HG02884 (cell line): ENCODE measurements around the gene LEP.
"Not testable (repeated sequence)": the region's sequence is repeated elsewhere in the genome, so short reads cannot be mapped to it uniquely, and the experiment has no call there.

Experiments used
- ATAC-seq: cut with Tn5 transposase; IDR thresholded peaks from one replicate; pipeline ENCODE4 v1.9.1; 2021; ENCODE audit warnings: mild to moderate bottlenecking, moderate library complexity; ENCODE audit not compliant: unreplicated experiment

LEP gene

GRCh38 chr7:128210590-128211570 is 30.2 kb upstream of the LEP start:
- ATAC-seq = no peak

DNA sequence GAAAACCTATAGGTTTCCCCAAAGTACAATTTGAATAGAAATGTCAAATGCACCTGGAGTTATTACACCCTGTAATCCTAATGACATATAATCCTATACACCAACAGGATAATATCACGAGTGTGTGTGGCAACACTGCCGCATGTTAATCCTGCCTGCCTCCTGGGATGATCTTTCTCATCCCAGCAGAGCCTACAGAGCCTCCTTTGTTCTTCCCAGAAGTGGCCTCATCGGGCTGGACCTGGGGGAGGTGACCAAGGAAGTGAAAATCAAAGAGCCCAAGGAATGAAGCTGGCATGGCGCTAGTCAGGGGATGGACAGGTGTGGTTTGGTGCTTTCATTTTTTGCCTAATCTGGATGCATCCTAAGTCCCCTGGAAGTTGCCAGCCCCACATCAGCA is 29.5 kb upstream of the LEP start:
- ATAC-seq = no peak

- ATAC-seq = no peak
Observed at GRCh38 chr7:128214463-128214862, 26.6 kb upstream of the LEP start.

DNA sequence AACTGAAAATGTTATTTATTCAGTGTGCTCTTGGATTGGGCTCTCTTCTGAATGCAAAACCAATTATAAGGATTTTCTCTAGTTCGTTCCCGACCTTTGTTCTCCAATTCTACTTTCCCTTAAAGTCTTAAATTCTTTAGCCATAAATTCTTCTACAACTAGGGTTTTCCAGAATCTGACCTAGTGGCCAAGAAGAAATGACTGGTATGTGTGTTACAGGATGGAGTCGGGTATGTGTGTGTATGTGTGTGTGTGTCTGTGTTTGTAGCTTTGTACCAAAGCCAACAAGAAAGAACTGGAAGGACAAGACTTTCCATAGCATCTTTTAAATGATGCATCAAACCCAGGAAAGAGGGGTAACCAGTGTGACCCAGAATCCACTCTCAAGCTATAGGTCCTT is 25.8 kb upstream of the LEP start:
- ATAC-seq = no peak

GRCh38 chr7:128215739-128216138 is 25.3 kb upstream of the LEP start:
- no peak for ATAC-seq

GRCh38 chr7:128217030-128217805 is 23.9 kb upstream of the LEP start:
- ATAC-seq = no peak

- ATAC-seq = no peak
Observed at GRCh38 chr7:128217967-128218652, 23.0 kb upstream of the LEP start.

GRCh38 chr7:128219636-128220035 is 21.4 kb upstream of the LEP start:
- no peak for ATAC-seq

- no peak for ATAC-seq
Observed at GRCh38 chr7:128221929-128222403, 19.1 kb upstream of the LEP start.

- no peak for ATAC-seq
Observed at GRCh38 chr7:128226132-128226980, 14.7 kb upstream of the LEP start.

GRCh38 chr7:128227271-128227670 is 13.8 kb upstream of the LEP start:
- no peak for ATAC-seq

DNA sequence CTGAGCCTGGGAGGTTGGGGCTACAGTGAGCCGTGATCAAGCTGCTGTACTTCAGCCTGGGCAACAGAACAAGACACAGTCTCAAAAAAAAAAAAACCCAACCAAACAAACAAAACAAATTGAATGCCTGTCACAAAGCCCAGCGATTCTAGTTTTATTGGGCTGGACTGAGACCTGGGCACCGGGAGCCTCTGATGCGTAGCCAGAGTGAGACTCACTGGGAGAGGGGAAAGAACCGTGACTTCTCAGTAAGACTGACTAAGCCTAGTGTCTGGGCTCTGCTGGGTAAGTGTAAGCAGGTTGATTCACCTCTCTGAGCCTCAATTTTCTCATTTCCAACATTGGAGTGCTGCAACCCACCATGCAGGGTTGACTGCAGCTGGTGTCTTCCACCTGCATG is 10.1 kb upstream of the LEP start:
- ATAC-seq = no peak

- ATAC-seq = no peak
Observed at GRCh38 chr7:128231677-128232076, 9.4 kb upstream of the LEP start.

DNA sequence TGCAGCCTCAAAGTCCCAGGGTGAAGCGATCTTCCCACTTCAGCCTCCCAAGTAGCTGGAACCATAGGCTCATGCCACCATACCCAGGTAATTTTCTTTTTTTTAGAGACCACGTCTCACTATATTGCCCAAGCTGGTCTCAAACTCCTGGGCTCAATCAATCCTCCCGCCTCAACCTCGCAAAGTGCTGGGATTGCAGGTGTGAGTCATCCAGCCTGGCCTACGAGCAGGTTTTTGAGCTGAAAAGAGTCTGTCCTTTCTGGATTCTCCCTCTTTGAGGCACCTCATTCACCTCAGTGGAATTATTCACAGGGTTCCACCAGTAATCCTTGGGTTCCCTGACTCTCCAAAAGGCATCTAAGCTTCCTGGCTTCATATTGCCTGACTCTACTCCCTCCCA is 7.6 kb upstream of the LEP start:
- no peak for ATAC-seq

DNA sequence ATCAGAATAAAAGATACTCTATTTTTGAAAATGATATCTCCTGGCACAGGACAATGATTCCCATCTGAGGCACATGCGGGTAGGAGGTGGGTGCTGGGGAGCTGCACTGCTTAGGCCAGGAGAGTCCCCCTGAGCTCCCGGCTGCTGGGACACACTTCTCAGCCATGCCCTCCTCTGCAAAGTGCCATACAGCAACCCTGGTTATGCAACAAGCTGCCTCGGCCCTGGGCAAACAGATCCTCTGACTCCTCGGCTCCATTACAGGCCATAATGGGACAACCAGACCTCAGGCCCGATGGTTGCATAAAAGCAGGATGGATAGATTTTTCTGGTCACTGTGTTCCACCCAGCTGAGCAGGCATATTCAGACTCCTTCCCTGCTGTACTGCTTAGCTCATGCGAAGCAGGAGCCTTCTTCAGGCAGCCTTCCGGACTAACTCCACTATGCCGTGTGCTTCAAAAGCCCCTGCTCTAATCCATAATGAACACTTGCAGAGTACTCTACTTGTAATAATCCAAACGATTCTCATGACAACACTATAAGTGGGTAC is 6.5 kb upstream of the LEP start:
- ATAC-seq = no peak

DNA sequence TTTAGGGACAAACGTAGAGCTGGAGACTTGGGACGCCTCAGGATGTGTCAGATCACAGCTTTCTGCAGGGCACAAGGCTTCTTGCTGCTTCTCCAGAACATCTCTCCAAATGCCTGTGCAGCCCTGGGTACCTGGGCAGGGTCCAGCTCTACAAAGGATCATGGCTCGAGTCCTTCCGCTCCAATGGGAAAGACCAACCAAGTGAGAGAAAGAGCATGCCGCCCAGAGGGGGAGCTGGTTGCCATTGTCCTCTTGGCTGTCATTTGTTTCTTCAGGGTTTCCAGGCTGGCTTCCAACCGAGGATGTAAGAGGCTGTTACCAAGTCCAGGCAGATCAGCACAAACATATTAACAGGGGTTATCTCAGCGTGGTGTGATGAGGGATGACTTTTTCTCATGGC is 5.6 kb upstream of the LEP start:
- ATAC-seq = no peak

DNA sequence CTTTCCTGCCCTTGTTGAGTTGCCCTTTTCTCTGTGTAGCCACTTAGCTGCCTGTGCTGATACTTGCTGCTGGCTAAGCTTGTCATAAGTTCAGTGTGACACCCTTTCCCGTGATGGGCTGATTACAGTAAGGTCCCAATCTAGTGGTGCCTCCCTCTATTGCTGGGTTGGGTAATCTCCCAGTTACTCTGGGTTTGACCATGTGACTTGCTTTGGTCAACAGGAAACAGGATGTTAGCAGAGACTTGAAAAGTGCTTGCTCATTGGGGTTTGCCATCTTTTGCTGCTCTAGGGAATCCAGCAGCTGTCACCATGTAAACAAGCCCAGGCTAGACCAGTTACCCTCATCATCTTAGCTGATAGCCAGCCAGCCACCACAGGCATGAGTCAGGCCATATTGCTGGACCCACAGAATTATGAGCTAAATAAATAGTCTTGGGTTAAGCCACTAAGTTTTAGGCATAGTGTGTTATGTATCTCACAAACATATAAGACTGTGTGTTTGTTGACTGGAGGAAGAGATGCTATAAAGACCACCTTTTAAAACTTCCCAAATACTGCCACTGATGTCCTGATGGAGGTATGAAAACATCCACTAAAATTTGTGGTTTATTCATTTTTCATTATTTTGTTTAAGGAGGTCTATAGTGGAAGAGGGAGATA is 4.0 kb upstream of the LEP start:
- ATAC-seq = peak; percentile 57

DNA sequence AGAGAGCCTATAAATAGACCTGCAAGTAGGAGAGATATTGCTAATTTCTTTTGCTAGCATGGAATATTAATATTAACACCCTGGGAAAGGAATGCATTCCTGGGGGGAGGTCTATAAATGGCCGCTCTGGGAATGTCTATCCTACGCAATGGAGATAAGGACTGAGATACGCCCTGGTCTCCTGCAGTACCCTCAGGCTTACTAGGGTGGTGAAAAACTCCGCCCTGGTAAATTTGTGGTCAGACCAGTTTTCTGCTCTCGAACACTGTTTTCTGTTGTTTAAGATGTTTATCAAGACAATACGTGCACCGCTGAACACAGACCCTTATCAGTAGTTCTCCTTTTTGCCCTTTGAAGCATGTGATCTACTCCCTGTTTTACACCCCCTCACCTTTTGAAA is 1.9 kb upstream of the LEP start:
- ATAC-seq = not testable (repeated sequence)

DNA sequence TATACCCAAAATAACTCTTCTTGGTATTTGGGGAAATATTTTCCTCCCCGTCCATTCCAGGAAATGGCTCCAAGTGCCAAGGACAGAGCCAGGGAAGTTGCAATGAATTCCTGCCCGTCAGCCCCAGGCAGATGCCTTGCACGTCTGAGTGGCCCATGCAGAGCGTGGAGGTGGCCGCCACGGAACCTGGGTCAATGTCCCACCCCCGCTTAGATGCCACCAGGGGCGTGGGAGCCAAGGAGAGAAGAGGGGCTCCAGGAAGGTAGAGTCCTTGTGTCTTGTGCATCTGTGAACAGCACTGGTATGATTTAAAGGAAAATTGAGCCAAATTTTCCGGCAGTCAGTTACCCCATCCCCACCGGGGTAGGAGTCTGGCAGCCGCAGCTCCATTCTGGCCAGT is 1.6 kb downstream of the LEP start:
- ATAC-seq = no peak

DNA sequence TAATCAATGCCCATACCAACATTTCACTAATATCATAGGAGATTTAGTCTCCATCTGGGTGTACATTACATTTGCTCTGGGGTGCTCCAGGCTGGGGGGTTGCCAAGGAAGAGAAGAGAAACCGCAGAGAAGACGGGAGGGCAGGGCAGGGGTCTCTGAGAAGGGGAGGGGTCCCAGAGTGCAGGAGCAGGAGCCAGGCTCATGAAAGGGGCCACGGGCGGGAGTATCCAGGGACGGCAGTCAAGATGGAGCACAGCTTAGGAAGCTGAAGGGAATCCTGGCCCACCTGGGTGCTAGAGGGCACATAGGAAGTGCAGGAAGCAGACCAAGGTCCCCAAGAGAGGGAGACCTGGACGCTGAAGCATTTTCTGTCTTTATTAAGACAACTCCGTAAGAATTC is 2.2 kb downstream of the LEP start:
- ATAC-seq = no peak
